Measurements from ENCODE around the gene STON2.

DNA sequence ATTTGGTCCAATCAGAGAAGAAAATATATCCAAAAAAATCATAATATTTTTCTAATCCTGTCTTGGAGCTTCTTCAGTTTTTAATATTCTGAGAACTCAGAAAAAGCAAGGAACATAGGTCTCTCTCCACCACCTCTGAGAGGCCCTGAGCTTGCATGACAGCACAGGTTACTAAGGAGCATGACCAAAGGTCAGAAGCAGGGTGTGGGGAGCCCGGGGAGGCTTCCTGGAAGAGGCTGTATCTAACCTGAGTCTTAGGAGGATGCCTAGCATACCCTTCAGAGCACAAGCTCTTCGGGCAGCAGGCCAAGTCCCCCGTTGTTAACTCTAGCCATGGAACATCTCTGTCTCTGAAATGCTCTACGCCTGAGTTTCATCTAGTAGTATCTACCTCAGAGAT lies 15.7 kb upstream of the STON2 start:
- TF ChIP-seq, protein P1, sequence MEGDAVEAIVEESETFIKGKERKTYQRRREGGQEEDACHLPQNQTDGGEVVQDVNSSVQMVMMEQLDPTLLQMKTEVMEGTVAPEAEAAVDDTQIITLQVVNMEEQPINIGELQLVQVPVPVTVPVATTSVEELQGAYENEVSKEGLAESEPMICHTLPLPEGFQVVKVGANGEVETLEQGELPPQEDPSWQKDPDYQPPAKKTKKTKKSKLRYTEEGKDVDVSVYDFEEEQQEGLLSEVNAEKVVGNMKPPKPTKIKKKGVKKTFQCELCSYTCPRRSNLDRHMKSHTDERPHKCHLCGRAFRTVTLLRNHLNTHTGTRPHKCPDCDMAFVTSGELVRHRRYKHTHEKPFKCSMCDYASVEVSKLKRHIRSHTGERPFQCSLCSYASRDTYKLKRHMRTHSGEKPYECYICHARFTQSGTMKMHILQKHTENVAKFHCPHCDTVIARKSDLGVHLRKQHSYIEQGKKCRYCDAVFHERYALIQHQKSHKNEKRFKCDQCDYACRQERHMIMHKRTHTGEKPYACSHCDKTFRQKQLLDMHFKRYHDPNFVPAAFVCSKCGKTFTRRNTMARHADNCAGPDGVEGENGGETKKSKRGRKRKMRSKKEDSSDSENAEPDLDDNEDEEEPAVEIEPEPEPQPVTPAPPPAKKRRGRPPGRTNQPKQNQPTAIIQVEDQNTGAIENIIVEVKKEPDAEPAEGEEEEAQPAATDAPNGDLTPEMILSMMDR (IDR thresholded peaks at IDR 0.05): no peak
- no peak for TF ChIP-seq TCF7L2 (IDR thresholded peaks at IDR 0.05; ENCODE audit: low read depth, low read length)
- TF ChIP-seq REST (IDR thresholded peaks at IDR 0.05; ENCODE audit: insufficient read depth in 1 of 2, low read depth in 2 of 2, low read length in 1 of 2): no peak
- TF ChIP-seq POLR2AphosphoS5 (IDR thresholded peaks at IDR 0.05; ENCODE audit: low read depth, low read length): no peak
- TF ChIP-seq SIN3A (IDR thresholded peaks at IDR 0.05; ENCODE audit: borderline replicate concordance, insufficient read depth, low read depth, low read length): no peak
